ENCODE data around the gene ARMC2. TPM values are rescaled to one million over a fixed set of nuclear protein-coding genes. Genes with fewer than 3 reads are reported as not detected.

Gene ARMC2
- total and polyA plus RNA-seq, 8 donors = 7.8 to 30.0 (median 24.9) TPM

GRCh38 chr6:108877046-108877751 lies 29.0 kb downstream of the ARMC2 start:
- DNase-seq (peak in 3 of 4 donors; percentile 53 to 80 (median 80)), ATAC-seq (peak; percentile 67)
- peak overlapping the region; percentile 55 to 64 for H3K27ac ChIP-seq
- H3K27me3 ChIP-seq = no peaks in the 10 kb centered on the region
- TF ChIP-seq, protein P1, sequence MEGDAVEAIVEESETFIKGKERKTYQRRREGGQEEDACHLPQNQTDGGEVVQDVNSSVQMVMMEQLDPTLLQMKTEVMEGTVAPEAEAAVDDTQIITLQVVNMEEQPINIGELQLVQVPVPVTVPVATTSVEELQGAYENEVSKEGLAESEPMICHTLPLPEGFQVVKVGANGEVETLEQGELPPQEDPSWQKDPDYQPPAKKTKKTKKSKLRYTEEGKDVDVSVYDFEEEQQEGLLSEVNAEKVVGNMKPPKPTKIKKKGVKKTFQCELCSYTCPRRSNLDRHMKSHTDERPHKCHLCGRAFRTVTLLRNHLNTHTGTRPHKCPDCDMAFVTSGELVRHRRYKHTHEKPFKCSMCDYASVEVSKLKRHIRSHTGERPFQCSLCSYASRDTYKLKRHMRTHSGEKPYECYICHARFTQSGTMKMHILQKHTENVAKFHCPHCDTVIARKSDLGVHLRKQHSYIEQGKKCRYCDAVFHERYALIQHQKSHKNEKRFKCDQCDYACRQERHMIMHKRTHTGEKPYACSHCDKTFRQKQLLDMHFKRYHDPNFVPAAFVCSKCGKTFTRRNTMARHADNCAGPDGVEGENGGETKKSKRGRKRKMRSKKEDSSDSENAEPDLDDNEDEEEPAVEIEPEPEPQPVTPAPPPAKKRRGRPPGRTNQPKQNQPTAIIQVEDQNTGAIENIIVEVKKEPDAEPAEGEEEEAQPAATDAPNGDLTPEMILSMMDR (IDR thresholded peaks at IDR 0.05) = no peak
- H3K36me3 ChIP-seq = no peaks in the 10 kb centered on the region
- no peaks in the 10 kb centered on the region for H3K9me3 ChIP-seq
- intact Hi-C loops (cut with DNase I) = no loop called here
- peaks cover 0 to 34% of the 10 kb centered on the region in 2 donors for H3K4me1 ChIP-seq
- H3K4me3 ChIP-seq = no peak overlapping the region

DNA sequence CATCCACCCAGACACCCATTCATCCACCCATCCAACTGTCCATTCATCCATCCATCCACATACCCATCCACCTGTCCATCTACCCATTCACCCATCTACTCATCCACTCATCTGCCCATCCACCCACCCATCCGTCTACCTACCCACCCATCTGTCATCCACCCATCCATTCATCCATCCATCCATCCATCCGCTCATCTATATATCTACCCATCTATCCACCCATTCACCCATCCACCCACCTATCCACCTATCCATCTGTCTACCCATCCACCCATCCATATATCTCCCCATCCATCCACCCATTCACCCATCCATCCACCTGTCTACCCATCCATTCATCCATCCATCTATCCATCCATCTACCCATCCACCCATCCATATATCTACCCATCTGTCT lies 30.7 kb downstream of the ARMC2 start:
- intact Hi-C loops (cut with DNase I) = no loop called here
- Histone ChIP-seq H3K9me3 (no peaks in the 10 kb centered on the region), H3K36me3 (no peaks in the 10 kb centered on the region), H3K27me3 (no peaks in the 10 kb centered on the region), H3K4me1 (peaks cover 0 to 26% of the 10 kb centered on the region in 2 donors), H3K4me3 (no peak overlapping the region), H3K27ac (no peak overlapping the region)
- ATAC-seq (no peak), DNase-seq (no peak)
- TF ChIP-seq, protein P1 (IDR thresholded peaks at IDR 0.05) = no peak

GRCh38 chr6:108883172-108883571 lies 35.0 kb downstream of the ARMC2 start:
- TF ChIP-seq, protein P1 (IDR thresholded peaks at IDR 0.05) = no peak
- ATAC-seq = no peak
- intact Hi-C loops (cut with DNase I) = no loop called here

GRCh38 chr6:108884211-108885059 lies 36.2 kb downstream of the ARMC2 start:
- DNase-seq (no peak), ATAC-seq (no peak)
- no peaks in the 10 kb centered on the region for H3K36me3 ChIP-seq
- no peaks in the 10 kb centered on the region for H3K4me1 ChIP-seq
- no peak overlapping the region for H3K4me3 ChIP-seq
- H3K27ac ChIP-seq = no peak overlapping the region
- H3K9me3 ChIP-seq = no peaks in the 10 kb centered on the region
- intact Hi-C loops (cut with DNase I) = no loop called here
- H3K27me3 ChIP-seq = no peaks in the 10 kb centered on the region
- TF ChIP-seq, protein P1 (IDR thresholded peaks at IDR 0.05) = no peak

More at GRCh38 chr6:108883172-108883571, 35.0 kb downstream of the ARMC2 start:
- DNase-seq = no peak
- Histone ChIP-seq H3K27me3 (no peaks in the 10 kb centered on the region), H3K36me3 (no peaks in the 10 kb centered on the region), H3K4me1 (no peaks in the 10 kb centered on the region), H3K4me3 (no peak overlapping the region), H3K27ac (no peak overlapping the region), H3K9me3 (no peaks in the 10 kb centered on the region)

GRCh38 chr6:108888052-108888451 lies 39.8 kb downstream of the ARMC2 start:
- Histone ChIP-seq H3K9me3 (no peaks in the 10 kb centered on the region), H3K4me3 (no peak overlapping the region), H3K36me3 (no peaks in the 10 kb centered on the region), H3K27me3 (no peaks in the 10 kb centered on the region), H3K27ac (no peak overlapping the region), H3K4me1 (no peaks in the 10 kb centered on the region)
- TF ChIP-seq, protein P1 (IDR thresholded peaks at IDR 0.05) = no peak
- DNase-seq (no peak), ATAC-seq (no peak)
- intact Hi-C loops (cut with DNase I) = no loop called here
